Neural progenitor cell (in vitro differentiated cells): ENCODE results near the gene CHST5. TPM values are rescaled to one million over a fixed set of nuclear protein-coding genes. Genes with fewer than 3 reads are reported as not detected.

Experiments used
- DNase-seq: peaks from one replicate; pipeline ENCODE4 v3.0.0-alpha.2; 2016; ENCODE audit warnings: low spot score
- H2AFZ ChIP-seq: fragments of 200-600 bp; sonication (generic); replicated peaks from 2 replicates; pipeline ENCODE4 v1.6.1; 2016; ENCODE audit warnings: antibody characterized with exemption
- H3F3A ChIP-seq: fragments of 200-600 bp; sonication (generic); 2 replicates; pipeline ENCODE4 v1.6.1; 2016; ENCODE audit warnings: antibody characterized with exemption, low read depth
- H3K27ac ChIP-seq: fragments of 200-600 bp; sonication (generic); 2 replicates; pipeline ENCODE4 v1.5.1; 2016; ENCODE audit warnings: mild to moderate bottlenecking
- H3K27me3 ChIP-seq: fragments of 200-600 bp; sonication (generic); 2 replicates; pipeline ENCODE4 v1.6.1; 2016; ENCODE audit warnings: mild to moderate bottlenecking, moderate library complexity
- H3K36me3 ChIP-seq: fragments of 200-600 bp; sonication (generic); 2 replicates; pipeline ENCODE4 v1.5.1; 2016
- H3K4me1 ChIP-seq: fragments of 200-600 bp; sonication (generic); 2 replicates; pipeline ENCODE4 v1.6.1; 2016; ENCODE audit warnings: mixed run types
- H3K4me2 ChIP-seq: fragments of 200-600 bp; sonication (generic); 2 replicates; pipeline ENCODE4 v1.6.1; 2016
- H3K4me3 ChIP-seq: fragments of 200-600 bp; sonication (generic); 2 replicates; pipeline ENCODE4 v1.5.1; 2016
- H3K79me2 ChIP-seq: fragments of 200-600 bp; sonication (generic); 2 replicates; pipeline ENCODE4 v1.6.1; 2016; ENCODE audit warnings: low read depth
- H3K9ac ChIP-seq: fragments of 200-600 bp; sonication (generic); 2 replicates; pipeline ENCODE4 v1.6.1; 2016
- H3K9me3 ChIP-seq: fragments of 200-600 bp; sonication (generic); 2 replicates; pipeline ENCODE4 v1.5.1; 2016; ENCODE audit warnings: low read depth
- H4K20me1 ChIP-seq: fragments of 200-600 bp; sonication (generic); 2 replicates; pipeline ENCODE4 v1.6.1; 2016; ENCODE audit warnings: low read depth
- H3K27ac Mint-ChIP-seq: 3 replicates; pipeline ENCODE4 v1.8.0; 2021; ENCODE audit warnings: mixed read lengths
- H3K27me3 Mint-ChIP-seq: 2 replicates; pipeline ENCODE4 v1.8.0; 2022; ENCODE audit warnings: low read depth, mild to moderate bottlenecking, inconsistent platforms, moderate library complexity, mixed read lengths; ENCODE audit not compliant: insufficient read depth
- H3K36me3 Mint-ChIP-seq: 3 replicates; pipeline ENCODE4 v1.8.0; 2021; ENCODE audit warnings: mixed read lengths
- H3K4me1 Mint-ChIP-seq: 3 replicates; pipeline ENCODE4 v1.8.0; 2021; ENCODE audit warnings: mixed read lengths
- H3K4me3 Mint-ChIP-seq: 3 replicates; pipeline ENCODE4 v1.8.0; 2021; ENCODE audit warnings: mild to moderate bottlenecking, moderate library complexity, mixed read lengths
- H3K9me3 Mint-ChIP-seq: 3 replicates; pipeline ENCODE4 v1.8.0; 2020; ENCODE audit warnings: mixed read lengths
- EZH2 ChIP-seq: fragments of 200-600 bp; sonication (generic); IDR thresholded peaks from 2 replicates; pipeline ENCODE4 v1.6.1; 2017; ENCODE audit warnings: antibody characterized with exemption, mild to moderate bottlenecking, moderate library complexity
- EZH2phosphoT487 ChIP-seq: fragments of 200-600 bp; sonication (generic); IDR thresholded peaks from 2 replicates; pipeline ENCODE4 v1.6.1; 2017; ENCODE audit warnings: antibody characterized with exemption
- total RNA-seq: library from RNA; depleted of rRNA; stranded (reverse); fragments of >200 nt; gene quantifications from 2 replicates; pipeline ENCODE4 v1.2.3, GENCODE V29; 2015; ENCODE audit warnings: low replicate concordance
- TF ChIP-seq, protein P1 (sequence below): fragments of 200-600 bp; sonication (generic); IDR thresholded peaks from 2 replicates; pipeline ENCODE4 v1.5.1; 2017; ENCODE audit warnings: antibody characterized with exemption, mild to moderate bottlenecking

CHST5 gene
- total RNA-seq, 1 donor from 2014 or later, result not detected

DNA sequence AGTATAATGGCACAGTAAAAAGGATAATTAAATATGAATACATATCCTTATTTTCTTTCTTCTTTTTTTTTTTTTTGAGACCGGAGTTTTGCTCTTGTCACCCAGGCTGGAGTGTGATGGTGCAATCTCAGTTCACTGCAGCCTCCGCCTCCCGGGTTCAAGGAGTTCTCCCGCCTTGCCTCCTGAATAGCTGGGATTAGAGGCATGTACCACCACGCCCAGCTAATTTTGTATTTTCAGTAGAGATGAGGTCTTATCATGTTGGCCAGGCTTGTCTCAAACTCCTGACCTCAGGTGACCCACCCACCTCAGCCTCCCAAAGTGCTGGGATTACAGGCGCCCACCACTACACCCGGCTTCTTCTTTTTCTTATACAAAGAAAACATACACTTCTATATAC lies 42.3 kb upstream of the CHST5 start:
- no peak for TF ChIP-seq EZH2phosphoT487
- no peak for TF ChIP-seq EZH2
- TF ChIP-seq, protein P1, sequence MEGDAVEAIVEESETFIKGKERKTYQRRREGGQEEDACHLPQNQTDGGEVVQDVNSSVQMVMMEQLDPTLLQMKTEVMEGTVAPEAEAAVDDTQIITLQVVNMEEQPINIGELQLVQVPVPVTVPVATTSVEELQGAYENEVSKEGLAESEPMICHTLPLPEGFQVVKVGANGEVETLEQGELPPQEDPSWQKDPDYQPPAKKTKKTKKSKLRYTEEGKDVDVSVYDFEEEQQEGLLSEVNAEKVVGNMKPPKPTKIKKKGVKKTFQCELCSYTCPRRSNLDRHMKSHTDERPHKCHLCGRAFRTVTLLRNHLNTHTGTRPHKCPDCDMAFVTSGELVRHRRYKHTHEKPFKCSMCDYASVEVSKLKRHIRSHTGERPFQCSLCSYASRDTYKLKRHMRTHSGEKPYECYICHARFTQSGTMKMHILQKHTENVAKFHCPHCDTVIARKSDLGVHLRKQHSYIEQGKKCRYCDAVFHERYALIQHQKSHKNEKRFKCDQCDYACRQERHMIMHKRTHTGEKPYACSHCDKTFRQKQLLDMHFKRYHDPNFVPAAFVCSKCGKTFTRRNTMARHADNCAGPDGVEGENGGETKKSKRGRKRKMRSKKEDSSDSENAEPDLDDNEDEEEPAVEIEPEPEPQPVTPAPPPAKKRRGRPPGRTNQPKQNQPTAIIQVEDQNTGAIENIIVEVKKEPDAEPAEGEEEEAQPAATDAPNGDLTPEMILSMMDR, result no peak
- Mint-ChIP-seq H3K36me3 (peaks cover 31% of the 10 kb centered on the region), H3K4me3 (no peak overlapping the region), H3K9me3 (no peaks in the 10 kb centered on the region), H3K4me1 (peaks cover 9% of the 10 kb centered on the region), H3K27ac (no peak overlapping the region), H3K27me3 (peaks cover 3% of the 10 kb centered on the region)
- Histone ChIP-seq H3K36me3 (peaks cover 10% of the 10 kb centered on the region), H3K4me2 (no peak overlapping the region), H3K4me3 (no peak overlapping the region), H3K27me3 (no peaks in the 10 kb centered on the region), H3K27ac (no peak overlapping the region), H3K9ac (no peak overlapping the region), H3K4me1 (no peaks in the 10 kb centered on the region), H3K79me2 (no peaks in the 10 kb centered on the region), H4K20me1 (peaks cover 7% of the 10 kb centered on the region), H3F3A (peaks cover 4% of the 10 kb centered on the region), H2AFZ (no peak overlapping the region), H3K9me3 (no peaks in the 10 kb centered on the region)
- DNase-seq, result no peak

DNA sequence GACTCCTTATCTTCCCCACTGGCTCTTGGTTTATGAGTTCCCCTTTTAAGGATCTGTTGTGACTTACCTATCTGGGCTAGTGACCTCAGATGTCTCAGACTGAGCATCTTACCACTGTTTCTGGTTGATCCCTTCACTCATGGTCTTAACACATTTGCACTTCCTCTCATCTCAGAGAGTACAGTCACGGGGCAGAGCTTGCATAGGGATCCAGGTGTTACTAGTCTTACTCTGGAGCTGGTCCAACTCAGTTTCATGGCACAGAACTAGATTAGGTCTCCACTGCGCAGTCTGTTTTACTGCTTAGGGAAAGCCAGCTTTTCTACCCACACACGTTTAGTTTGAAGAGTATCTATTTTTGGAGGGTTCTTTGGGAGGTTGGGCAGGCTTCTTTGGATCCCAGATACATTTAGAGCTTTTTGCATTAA lies 40.5 kb upstream of the CHST5 start:
- H3K4me3 ChIP-seq, result no peak overlapping the region
- no peak overlapping the region for H3K9ac ChIP-seq
- no peak overlapping the region for H2AFZ ChIP-seq
- Mint-ChIP-seq H3K4me3 (no peak overlapping the region), H3K9me3 (no peaks in the 10 kb centered on the region), H3K27me3 (peaks cover 3% of the 10 kb centered on the region), H3K27ac (no peak overlapping the region), H3K36me3 (peaks cover 40% of the 10 kb centered on the region), H3K4me1 (peaks cover 9% of the 10 kb centered on the region)
- H3K79me2 ChIP-seq, result no peaks in the 10 kb centered on the region
- peaks cover 8% of the 10 kb centered on the region for H4K20me1 ChIP-seq
- H3K36me3 ChIP-seq, result peaks cover 10% of the 10 kb centered on the region
- H3K4me2 ChIP-seq, result no peak overlapping the region
- DNase-seq, result no peak
- peaks cover 4% of the 10 kb centered on the region for H3F3A ChIP-seq
- H3K27me3 ChIP-seq, result no peaks in the 10 kb centered on the region
- H3K9me3 ChIP-seq, result no peaks in the 10 kb centered on the region
- no peaks in the 10 kb centered on the region for H3K4me1 ChIP-seq
- no peak for TF ChIP-seq EZH2
- TF ChIP-seq EZH2phosphoT487, result no peak
- TF ChIP-seq, protein P1, result no peak
- no peak overlapping the region for H3K27ac ChIP-seq

DNA sequence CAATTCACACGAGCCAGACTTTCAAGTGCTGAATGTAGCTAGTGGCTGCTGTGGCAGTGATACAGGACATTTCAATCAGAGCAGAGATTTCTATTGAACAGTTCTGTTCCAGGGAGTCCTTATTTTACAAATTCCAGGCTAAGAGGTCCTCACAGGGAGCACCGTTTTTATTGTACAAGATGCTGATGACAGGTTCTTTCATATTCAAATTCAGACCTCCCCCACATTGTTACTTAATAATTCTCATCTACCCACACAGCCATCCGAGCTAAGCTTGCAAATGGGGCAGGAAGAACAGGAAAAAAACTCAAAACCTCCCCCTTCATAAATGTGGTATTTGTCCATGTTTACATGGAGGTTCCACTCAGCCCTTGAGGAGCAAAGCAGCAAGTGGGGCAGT lies 40.0 kb upstream of the CHST5 start:
- Mint-ChIP-seq H3K27ac (no peak overlapping the region), H3K27me3 (peaks cover 3% of the 10 kb centered on the region), H3K9me3 (no peaks in the 10 kb centered on the region), H3K4me1 (peaks cover 9% of the 10 kb centered on the region), H3K4me3 (no peak overlapping the region), H3K36me3 (peaks cover 42% of the 10 kb centered on the region)
- no peak overlapping the region for H2AFZ ChIP-seq
- H3K4me2 ChIP-seq, result no peak overlapping the region
- H3K36me3 ChIP-seq, result peaks cover 10% of the 10 kb centered on the region
- H4K20me1 ChIP-seq, result peaks cover 8% of the 10 kb centered on the region
- H3K9ac ChIP-seq, result no peak overlapping the region
- H3K27me3 ChIP-seq, result no peaks in the 10 kb centered on the region
- no peak for DNase-seq
- TF ChIP-seq EZH2, result no peak
- TF ChIP-seq, protein P1, result no peak
- H3K79me2 ChIP-seq, result no peaks in the 10 kb centered on the region
- H3F3A ChIP-seq, result peaks cover 4% of the 10 kb centered on the region
- H3K9me3 ChIP-seq, result no peaks in the 10 kb centered on the region
- H3K27ac ChIP-seq, result no peak overlapping the region
- no peak overlapping the region for H3K4me3 ChIP-seq
- no peaks in the 10 kb centered on the region for H3K4me1 ChIP-seq
